ENCODE measurements around the gene LRRC46. TPM values are rescaled to one million over a fixed set of nuclear protein-coding genes. Genes with fewer than 3 reads are reported as not detected.

Gene LRRC46
- total and polyA plus RNA-seq, 2 experiments from 2014 or later, result 0.18 to 0.35 TPM

GRCh38 chr17:47857551-47858455 lies 26.3 kb downstream of the LRRC46 start:
- Mint-ChIP-seq H3K9me3 (no peaks in the 10 kb centered on the region), H3K4me3 (0 out of 3 replicates have a peak overlapping the region, but pooled peaks have one; percentile 4), H3K36me3 (ENCODE audit: low read depth) (no peaks in the 10 kb centered on the region), H3K4me1 (peaks cover 39% of the 10 kb centered on the region), H3K27me3 (ENCODE audit: insufficient read depth, low read depth, poor library complexity) (peaks cover 46% of the 10 kb centered on the region), H3K27ac (no peak overlapping the region)
- peaks cover 62% of the 10 kb centered on the region for H3K27me3 ChIP-seq (ENCODE audit: insufficient read depth)
- peaks cover 18% of the 10 kb centered on the region; the same call in 1 of the 2 replicates for H3K4me1 ChIP-seq (ENCODE audit: insufficient read depth)
- peak overlapping the region; percentile 94 for H2AFZ ChIP-seq
- no peaks in the 10 kb centered on the region for H3K36me3 ChIP-seq (ENCODE audit: insufficient read depth)
- ATAC-seq, result peak; percentile 72
- no peak overlapping the region for H3K27ac ChIP-seq (ENCODE audit: low read depth)
- H3K4me2 ChIP-seq, result peak overlapping the region; percentile 53
- H3K79me2 ChIP-seq (replicated peaks; ENCODE audit: insufficient read depth), result no peaks in the 10 kb centered on the region
- H4K20me1 ChIP-seq (replicated peaks; ENCODE audit: insufficient read depth), result no peaks in the 10 kb centered on the region; the same call in 1 of the 2 replicates
- peak; percentile 63 for DNase-seq (ENCODE audit: low spot score)
- TF ChIP-seq ZNF114 (CRISPR knock-in tag; IDR thresholded peaks at IDR 0.05), result no peak
- no peak for TF ChIP-seq EZH2 (IDR thresholded peaks at IDR 0.05; ENCODE audit: low read depth, unreplicated experiment)
- no peak for TF ChIP-seq STAT1 (IDR thresholded peaks at IDR 0.05; ENCODE audit: unreplicated experiment)
- TF ChIP-seq, protein P1, sequence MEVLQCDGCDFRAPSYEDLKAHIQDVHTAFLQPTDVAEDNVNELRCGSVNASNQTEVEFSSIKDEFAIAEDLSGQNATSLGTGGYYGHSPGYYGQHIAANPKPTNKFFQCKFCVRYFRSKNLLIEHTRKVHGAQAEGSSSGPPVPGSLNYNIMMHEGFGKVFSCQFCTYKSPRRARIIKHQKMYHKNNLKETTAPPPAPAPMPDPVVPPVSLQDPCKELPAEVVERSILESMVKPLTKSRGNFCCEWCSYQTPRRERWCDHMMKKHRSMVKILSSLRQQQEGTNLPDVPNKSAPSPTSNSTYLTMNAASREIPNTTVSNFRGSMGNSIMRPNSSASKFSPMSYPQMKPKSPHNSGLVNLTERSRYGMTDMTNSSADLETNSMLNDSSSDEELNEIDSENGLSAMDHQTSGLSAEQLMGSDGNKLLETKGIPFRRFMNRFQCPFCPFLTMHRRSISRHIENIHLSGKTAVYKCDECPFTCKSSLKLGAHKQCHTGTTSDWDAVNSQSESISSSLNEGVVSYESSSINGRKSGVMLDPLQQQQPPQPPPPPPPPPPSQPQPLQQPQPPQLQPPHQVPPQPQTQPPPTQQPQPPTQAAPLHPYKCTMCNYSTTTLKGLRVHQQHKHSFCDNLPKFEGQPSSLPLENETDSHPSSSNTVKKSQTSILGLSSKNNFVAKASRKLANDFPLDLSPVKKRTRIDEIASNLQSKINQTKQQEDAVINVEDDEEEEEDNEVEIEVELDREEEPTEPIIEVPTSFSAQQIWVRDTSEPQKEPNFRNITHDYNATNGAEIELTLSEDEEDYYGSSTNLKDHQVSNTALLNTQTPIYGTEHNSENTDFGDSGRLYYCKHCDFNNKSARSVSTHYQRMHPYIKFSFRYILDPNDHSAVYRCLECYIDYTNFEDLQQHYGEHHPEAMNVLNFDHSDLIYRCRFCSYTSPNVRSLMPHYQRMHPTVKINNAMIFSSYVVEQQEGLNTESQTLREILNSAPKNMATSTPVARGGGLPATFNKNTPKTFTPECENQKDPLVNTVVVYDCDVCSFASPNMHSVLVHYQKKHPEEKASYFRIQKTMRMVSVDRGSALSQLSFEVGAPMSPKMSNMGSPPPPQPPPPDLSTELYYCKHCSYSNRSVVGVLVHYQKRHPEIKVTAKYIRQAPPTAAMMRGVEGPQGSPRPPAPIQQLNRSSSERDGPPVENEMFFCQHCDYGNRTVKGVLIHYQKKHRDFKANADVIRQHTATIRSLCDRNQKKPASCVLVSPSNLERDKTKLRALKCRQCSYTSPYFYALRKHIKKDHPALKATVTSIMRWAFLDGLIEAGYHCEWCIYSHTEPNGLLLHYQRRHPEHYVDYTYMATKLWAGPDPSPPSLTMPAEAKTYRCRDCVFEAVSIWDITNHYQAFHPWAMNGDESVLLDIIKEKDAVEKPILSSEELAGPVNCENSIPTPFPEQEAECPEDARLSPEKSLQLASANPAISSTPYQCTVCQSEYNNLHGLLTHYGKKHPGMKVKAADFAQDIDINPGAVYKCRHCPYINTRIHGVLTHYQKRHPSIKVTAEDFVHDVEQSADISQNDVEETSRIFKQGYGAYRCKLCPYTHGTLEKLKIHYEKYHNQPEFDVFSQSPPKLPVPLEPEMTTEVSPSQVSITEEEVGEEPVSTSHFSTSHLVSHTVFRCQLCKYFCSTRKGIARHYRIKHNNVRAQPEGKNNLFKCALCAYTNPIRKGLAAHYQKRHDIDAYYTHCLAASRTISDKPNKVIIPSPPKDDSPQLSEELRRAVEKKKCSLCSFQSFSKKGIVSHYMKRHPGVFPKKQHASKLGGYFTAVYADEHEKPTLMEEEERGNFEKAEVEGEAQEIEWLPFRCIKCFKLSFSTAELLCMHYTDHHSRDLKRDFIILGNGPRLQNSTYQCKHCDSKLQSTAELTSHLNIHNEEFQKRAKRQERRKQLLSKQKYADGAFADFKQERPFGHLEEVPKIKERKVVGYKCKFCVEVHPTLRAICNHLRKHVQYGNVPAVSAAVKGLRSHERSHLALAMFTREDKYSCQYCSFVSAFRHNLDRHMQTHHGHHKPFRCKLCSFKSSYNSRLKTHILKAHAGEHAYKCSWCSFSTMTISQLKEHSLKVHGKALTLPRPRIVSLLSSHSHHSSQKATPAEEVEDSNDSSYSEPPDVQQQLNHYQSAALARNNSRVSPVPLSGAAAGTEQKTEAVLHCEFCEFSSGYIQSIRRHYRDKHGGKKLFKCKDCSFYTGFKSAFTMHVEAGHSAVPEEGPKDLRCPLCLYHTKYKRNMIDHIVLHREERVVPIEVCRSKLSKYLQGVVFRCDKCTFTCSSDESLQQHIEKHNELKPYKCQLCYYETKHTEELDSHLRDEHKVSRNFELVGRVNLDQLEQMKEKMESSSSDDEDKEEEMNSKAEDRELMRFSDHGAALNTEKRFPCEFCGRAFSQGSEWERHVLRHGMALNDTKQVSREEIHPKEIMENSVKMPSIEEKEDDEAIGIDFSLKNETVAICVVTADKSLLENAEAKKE (CRISPR knock-in tag; IDR thresholded peaks at IDR 0.05), result no peak
- TF ChIP-seq, protein P2, sequence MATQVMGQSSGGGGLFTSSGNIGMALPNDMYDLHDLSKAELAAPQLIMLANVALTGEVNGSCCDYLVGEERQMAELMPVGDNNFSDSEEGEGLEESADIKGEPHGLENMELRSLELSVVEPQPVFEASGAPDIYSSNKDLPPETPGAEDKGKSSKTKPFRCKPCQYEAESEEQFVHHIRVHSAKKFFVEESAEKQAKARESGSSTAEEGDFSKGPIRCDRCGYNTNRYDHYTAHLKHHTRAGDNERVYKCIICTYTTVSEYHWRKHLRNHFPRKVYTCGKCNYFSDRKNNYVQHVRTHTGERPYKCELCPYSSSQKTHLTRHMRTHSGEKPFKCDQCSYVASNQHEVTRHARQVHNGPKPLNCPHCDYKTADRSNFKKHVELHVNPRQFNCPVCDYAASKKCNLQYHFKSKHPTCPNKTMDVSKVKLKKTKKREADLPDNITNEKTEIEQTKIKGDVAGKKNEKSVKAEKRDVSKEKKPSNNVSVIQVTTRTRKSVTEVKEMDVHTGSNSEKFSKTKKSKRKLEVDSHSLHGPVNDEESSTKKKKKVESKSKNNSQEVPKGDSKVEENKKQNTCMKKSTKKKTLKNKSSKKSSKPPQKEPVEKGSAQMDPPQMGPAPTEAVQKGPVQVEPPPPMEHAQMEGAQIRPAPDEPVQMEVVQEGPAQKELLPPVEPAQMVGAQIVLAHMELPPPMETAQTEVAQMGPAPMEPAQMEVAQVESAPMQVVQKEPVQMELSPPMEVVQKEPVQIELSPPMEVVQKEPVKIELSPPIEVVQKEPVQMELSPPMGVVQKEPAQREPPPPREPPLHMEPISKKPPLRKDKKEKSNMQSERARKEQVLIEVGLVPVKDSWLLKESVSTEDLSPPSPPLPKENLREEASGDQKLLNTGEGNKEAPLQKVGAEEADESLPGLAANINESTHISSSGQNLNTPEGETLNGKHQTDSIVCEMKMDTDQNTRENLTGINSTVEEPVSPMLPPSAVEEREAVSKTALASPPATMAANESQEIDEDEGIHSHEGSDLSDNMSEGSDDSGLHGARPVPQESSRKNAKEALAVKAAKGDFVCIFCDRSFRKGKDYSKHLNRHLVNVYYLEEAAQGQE (IDR thresholded peaks at IDR 0.05; ENCODE audit: unreplicated experiment), result no peak
- H3K4me3 ChIP-seq, result peak overlapping the region; percentile 23; the same call in 1 of the 2 replicates
- H3F3A ChIP-seq (replicated peaks; ENCODE audit: low read depth), result peaks cover 4% of the 10 kb centered on the region; the same call in 1 of the 2 replicates
- H3K9me2 ChIP-seq (ENCODE audit: insufficient read depth), result peaks cover 4% of the 10 kb centered on the region; the same call in 1 of the 2 replicates

Measured in GM23338 (cell line).